Type B pancreatic cell (in vitro differentiated cells): Measurements from ENCODE around the gene PAK1. TPM values are rescaled to one million over a fixed set of nuclear protein-coding genes. Genes with fewer than 3 reads are reported as not detected.
A peak's percentile ranks its signal among the peaks of the same experiment; 100 is the strongest.

Source experiments
- DNase-seq: peaks from one replicate; pipeline ENCODE4 v3.0.0; 2021; ENCODE audit warnings: mixed read lengths; ENCODE audit not compliant: unreplicated experiment; ENCODE audit errors: extremely low spot score
- H3K27ac Mint-ChIP-seq: 2 replicates; pipeline ENCODE4 v1.8.0; 2021; ENCODE audit warnings: mild to moderate bottlenecking, mixed read lengths
- H3K27me3 Mint-ChIP-seq: 2 replicates; pipeline ENCODE4 v1.8.0; 2021; ENCODE audit warnings: mixed read lengths
- H3K36me3 Mint-ChIP-seq: 2 replicates; pipeline ENCODE4 v1.8.0; 2021; ENCODE audit warnings: mixed read lengths
- H3K4me1 Mint-ChIP-seq: one replicate; pipeline ENCODE4 v1.8.0; 2021; ENCODE audit warnings: mixed read lengths; ENCODE audit not compliant: unreplicated experiment
- H3K4me3 Mint-ChIP-seq: 2 replicates; pipeline ENCODE4 v1.8.0; 2021; ENCODE audit warnings: mild to moderate bottlenecking, mixed read lengths
- H3K9me3 Mint-ChIP-seq: 2 replicates; pipeline ENCODE4 v1.8.0; 2021; ENCODE audit warnings: mixed read lengths
- total RNA-seq: library from RNA; stranded (reverse); gene quantifications from 2 replicates; pipeline ENCODE4 v1.2.1, GENCODE V29; 2021; ENCODE audit warnings: low replicate concordance
- TF ChIP-seq, protein P1 (sequence below): fragments of 200-600 bp; sonication (generic); conservative IDR thresholded peaks from 2 replicates; pipeline ENCODE4 v1.5.0; 2021; ENCODE audit warnings: antibody characterized with exemption, mild to moderate bottlenecking

PAK1 gene
- total RNA-seq, 1 donor from 2014 or later, result 70.3 TPM

- H3K4me1 Mint-ChIP-seq, result no peaks in the 10 kb centered on the region
- DNase-seq, result no peak
- H3K9me3 Mint-ChIP-seq, result peaks cover 4% of the 10 kb centered on the region
- H3K27me3 Mint-ChIP-seq, result no peaks in the 10 kb centered on the region
- no peak overlapping the region for H3K4me3 Mint-ChIP-seq
- H3K27ac Mint-ChIP-seq, result peak overlapping the region; percentile 51
- TF ChIP-seq, protein P1, sequence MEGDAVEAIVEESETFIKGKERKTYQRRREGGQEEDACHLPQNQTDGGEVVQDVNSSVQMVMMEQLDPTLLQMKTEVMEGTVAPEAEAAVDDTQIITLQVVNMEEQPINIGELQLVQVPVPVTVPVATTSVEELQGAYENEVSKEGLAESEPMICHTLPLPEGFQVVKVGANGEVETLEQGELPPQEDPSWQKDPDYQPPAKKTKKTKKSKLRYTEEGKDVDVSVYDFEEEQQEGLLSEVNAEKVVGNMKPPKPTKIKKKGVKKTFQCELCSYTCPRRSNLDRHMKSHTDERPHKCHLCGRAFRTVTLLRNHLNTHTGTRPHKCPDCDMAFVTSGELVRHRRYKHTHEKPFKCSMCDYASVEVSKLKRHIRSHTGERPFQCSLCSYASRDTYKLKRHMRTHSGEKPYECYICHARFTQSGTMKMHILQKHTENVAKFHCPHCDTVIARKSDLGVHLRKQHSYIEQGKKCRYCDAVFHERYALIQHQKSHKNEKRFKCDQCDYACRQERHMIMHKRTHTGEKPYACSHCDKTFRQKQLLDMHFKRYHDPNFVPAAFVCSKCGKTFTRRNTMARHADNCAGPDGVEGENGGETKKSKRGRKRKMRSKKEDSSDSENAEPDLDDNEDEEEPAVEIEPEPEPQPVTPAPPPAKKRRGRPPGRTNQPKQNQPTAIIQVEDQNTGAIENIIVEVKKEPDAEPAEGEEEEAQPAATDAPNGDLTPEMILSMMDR, result no peak
- peaks cover 18% of the 10 kb centered on the region for H3K36me3 Mint-ChIP-seq
Measured at GRCh38 chr11:77359481-77359880, 114.4 kb downstream of the PAK1 start.

GRCh38 chr11:77353131-77353530 is 120.8 kb downstream of the PAK1 start:
- TF ChIP-seq, protein P1, result no peak
- DNase-seq, result no peak
- no peak overlapping the region for H3K4me3 Mint-ChIP-seq
- no peaks in the 10 kb centered on the region for H3K9me3 Mint-ChIP-seq
- H3K36me3 Mint-ChIP-seq, result peaks cover 9% of the 10 kb centered on the region
- H3K27me3 Mint-ChIP-seq, result no peaks in the 10 kb centered on the region
- peaks cover 15% of the 10 kb centered on the region for H3K4me1 Mint-ChIP-seq
- no peak overlapping the region for H3K27ac Mint-ChIP-seq

DNA sequence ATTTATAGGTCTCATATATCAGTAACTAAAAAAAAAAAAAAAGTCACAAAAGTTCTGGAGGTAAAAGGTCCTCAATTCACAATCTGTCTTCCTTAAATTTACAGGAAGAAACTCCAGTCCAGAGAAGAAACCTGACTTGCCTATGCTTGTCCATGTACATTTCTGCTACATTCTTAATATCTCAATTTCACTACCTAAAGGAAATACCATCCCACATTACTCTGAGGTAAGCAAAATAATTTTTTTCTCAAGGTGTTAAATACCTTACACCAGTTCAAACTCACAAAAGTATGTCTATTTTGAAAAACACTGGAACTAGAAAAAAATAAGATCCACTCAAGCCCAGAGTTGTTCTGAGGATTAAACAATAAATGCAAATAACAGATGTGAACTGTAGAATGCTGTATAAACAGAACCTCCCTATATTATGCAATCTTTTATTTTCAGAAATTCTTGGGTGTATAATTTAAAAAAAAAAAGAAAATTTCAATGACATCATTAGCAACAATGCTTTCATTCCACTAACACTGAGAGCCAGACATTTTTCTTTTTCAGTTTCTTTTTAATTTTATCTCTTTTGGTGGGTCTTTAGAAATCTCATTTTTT is 122.5 kb downstream of the PAK1 start:
- H3K36me3 Mint-ChIP-seq, result peaks cover 18% of the 10 kb centered on the region
- H3K4me1 Mint-ChIP-seq, result peaks cover 15% of the 10 kb centered on the region
- H3K4me3 Mint-ChIP-seq, result no peak overlapping the region
- no peaks in the 10 kb centered on the region for H3K9me3 Mint-ChIP-seq
- H3K27ac Mint-ChIP-seq, result peak overlapping the region; percentile 22
- TF ChIP-seq, protein P1, result no peak
- no peak for DNase-seq
- H3K27me3 Mint-ChIP-seq, result no peaks in the 10 kb centered on the region

- Mint-ChIP-seq H3K4me1 (peaks cover 15% of the 10 kb centered on the region), H3K36me3 (peaks cover 35% of the 10 kb centered on the region), H3K27ac (no peak overlapping the region), H3K27me3 (no peaks in the 10 kb centered on the region), H3K4me3 (no peak overlapping the region), H3K9me3 (no peaks in the 10 kb centered on the region)
- DNase-seq, result no peak
- TF ChIP-seq, protein P1, result no peak
Measured at GRCh38 chr11:77347948-77348347, 125.9 kb downstream of the PAK1 start.

- Mint-ChIP-seq H3K27me3 (no peaks in the 10 kb centered on the region), H3K36me3 (peaks cover 40% of the 10 kb centered on the region), H3K9me3 (no peaks in the 10 kb centered on the region), H3K27ac (no peak overlapping the region), H3K4me1 (peaks cover 14% of the 10 kb centered on the region), H3K4me3 (no peak overlapping the region)
- no peak for DNase-seq
- TF ChIP-seq, protein P1, result no peak
Measured at GRCh38 chr11:77346906-77347603, 126.8 kb downstream of the PAK1 start.
